ENCODE measurements around the gene CSTF3.

GRCh38 chr11:33172996-33173395 lies 11.7 kb upstream of the CSTF3 start:
- no peak for TF ChIP-seq CTCF (IDR thresholded peaks at IDR 0.05)
- TF ChIP-seq HMGXB4 (CRISPR knock-in tag; IDR thresholded peaks at IDR 0.05), result no peak
- TF ChIP-seq ZMAT4 (CRISPR knock-in tag; IDR thresholded peaks at IDR 0.05), result no peak
- TF ChIP-seq MYBL2 (CRISPR knock-in tag; IDR thresholded peaks at IDR 0.05), result no peak

Data from WTC11 (cell line).